A204.1 (cell line): Measurements from ENCODE around the gene HELB.
"Not testable (repeated sequence)": the region's sequence is repeated elsewhere in the genome, so short reads cannot be mapped to it uniquely, and the experiment has no call there.

Source experiments
- FAIRE-seq: peaks from 2 replicates; lab custom pipeline; 2012; peaks lifted over from hg19 to GRCh38; lab: Jason Lieb, UNC

The HELB gene

GRCh38 chr12:66303316-66303804, 1.1 kb downstream of the HELB start:
- not testable (repeated sequence) for FAIRE-seq

GRCh38 chr12:66304296-66304900, 2.1 kb downstream of the HELB start:
- FAIRE-seq: no peak

GRCh38 chr12:66309606-66310005, 7.3 kb downstream of the HELB start:
- FAIRE-seq: no peak

DNA sequence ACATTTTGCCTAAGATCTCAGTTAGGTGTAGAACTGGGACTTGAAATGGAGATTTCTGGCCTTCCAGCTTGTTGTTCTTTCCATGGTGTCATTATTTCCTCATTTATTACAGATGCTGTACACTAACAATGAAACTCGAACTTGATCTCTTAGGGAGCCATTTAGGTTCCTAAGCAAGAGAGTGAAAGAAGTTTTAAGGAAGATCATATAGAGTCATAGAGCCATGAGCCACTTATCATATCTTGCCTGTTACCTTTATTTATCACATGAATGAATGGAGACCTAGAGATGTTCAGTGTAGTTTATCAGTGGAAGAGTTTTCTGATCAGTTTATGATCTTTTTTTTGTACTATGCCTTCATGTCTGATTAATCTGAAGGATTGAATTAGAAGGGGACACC, 9.9 kb downstream of the HELB start:
- no peak for FAIRE-seq

GRCh38 chr12:66314278-66314677, 12.0 kb downstream of the HELB start:
- FAIRE-seq: no peak

DNA sequence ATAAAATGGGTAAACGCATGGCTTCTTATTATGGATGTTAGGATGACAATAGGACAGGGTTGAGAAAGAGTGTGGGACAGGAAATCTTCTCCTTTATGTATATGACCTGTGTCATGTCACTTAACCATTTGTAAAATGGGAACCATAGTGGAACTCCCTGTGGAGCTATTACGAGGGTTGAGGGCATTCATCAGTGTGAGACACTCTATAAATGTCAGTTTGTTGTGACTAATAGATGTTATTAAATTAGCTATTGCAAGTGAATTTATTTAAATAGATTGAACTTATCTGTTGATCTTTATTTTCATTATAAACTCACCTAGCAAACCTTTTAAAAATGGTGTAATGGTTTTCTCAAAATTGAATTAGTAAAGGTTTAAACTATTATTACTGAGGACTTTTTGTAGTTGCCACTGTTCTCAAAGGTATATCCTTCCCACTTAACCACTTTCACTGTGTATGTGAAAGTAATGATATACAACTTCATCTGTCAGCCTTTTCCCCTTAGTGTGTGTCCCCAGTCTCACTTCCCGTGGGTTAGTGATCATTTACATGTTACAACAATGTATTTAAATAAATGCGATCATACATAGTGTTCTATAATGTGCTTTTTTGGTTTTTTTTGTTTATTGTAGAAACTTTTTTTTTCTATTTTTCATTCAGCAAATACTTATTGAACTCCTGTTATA, 17.1 kb downstream of the HELB start:
- no peak for FAIRE-seq

DNA sequence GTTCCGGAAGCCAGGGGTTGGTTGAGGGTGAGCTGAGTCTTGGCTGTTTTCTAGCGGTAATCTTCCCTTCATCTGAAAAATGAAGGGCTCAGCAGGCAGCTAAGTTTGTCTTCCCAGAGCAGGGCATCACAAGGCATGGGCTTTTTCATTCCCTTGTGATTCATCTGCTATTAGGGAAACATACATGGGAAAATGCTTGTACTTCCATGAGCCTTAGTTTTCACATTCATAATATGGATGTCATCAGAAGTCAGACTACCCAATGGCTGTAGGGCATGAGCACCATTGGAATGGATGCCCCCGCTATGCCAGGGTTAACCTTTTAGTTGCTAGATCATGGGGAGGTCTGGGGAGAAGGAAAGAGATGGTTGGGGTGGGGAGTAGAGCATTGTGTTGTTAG, 18.7 kb downstream of the HELB start:
- FAIRE-seq: no peak

DNA sequence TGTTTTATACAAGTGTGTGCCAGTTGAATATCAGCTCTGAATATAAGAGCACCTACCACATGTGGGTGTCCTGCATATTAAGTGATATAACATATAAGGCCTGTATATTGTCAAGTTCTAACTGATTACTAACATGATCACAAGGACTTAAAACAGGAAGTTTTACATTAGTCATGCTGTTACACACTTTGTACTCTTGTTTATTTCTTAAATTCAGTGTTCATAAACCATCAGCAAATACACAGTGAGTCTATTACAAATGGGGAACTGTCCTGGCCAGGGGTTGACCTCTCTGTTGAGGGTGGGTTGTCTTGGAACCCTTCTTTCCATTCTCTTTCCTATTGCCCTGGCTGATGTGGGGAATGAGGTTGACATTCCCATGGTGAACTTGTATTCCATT, 19.1 kb downstream of the HELB start:
- no peak for FAIRE-seq

GRCh38 chr12:66323017-66323416, 20.7 kb downstream of the HELB start:
- FAIRE-seq: no peak

DNA sequence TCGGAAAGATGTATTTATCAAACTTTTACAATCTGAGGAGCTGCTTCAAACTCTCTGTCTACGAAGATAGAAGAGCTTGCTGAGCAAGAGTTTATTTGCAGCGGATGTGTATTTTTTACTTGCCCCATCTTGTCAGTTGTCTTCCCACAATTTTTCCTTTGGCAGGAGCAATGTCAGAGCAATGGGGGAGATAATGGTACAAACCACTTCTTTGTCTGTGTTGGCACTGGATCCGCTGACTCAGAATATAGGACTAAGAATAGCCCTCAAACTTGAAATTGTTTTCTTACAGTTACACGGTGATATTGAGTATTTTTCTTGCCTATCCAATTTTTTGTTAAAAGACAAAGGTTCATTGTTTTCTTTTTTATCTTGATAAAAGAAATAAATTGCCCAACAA, 27.6 kb downstream of the HELB start:
- no peak for FAIRE-seq

- FAIRE-seq: no peak
Measured at GRCh38 chr12:66331016-66331415, 28.7 kb downstream of the HELB start.

DNA sequence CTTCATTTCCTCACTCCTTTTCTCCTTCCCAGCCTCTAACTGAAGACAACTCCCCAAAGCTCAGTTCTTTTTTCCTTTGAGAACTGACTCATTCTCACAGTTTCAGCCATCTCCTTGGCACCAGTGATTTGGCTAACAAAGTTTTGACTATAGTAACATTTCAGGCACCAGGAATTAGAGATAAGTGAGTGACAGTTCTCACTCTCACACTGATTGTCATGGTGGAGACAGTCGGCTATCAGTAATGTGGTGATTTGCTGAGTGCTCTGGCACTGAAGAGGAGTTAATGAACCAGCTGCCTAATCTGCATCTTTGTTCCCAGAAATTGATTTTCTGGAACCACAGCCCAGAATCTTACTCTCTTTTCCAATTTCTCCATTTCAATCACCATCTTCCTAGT, 29.5 kb downstream of the HELB start:
- no peak for FAIRE-seq

DNA sequence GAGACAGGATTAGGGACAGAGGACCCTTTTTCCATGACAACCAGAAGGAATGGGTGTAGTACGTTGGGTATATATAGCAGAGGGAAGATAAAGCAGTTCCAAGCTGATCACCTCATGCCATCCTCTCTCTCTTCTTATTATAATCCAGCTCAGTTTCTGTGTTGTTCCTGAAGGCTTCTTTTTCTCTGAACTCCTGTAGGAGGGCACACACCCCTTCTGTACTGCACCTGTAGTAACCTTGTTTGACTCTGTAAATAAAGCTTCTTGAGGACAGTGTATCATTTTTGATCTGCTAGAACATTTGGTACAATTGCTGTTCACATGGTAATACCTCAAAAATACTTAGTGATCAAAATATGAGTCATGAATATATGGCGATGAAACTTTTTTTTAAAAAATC, 33.5 kb downstream of the HELB start:
- FAIRE-seq: no peak

DNA sequence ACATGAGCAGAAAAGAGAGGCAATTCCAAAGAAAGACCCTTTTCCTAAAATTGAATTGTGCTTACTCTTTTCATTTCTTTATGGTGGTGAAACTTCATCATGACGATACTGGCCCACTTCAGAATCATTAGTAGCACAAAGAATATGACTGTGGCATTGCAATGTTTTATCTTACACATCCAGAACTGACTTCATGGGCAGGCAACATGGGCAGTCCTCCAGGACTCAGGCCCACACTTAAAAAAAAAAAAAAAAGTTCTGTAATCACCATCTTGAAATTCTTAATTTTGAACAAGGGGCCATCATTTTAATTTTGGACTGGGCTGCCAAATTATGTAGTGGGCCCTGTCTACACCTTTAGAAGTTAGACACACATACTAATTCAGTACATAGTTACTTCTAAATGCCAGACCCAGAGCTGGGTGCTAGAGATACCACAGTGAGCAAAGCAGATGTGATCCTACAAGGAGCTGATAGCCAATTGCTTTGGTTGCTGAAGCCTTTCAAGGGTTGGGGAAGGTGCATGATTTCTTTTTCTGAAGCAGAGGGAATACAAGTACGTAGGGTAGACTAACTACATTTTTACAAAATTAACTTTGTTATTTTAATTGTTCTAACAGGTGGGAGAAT, 35.2 kb downstream of the HELB start:
- no peak for FAIRE-seq

DNA sequence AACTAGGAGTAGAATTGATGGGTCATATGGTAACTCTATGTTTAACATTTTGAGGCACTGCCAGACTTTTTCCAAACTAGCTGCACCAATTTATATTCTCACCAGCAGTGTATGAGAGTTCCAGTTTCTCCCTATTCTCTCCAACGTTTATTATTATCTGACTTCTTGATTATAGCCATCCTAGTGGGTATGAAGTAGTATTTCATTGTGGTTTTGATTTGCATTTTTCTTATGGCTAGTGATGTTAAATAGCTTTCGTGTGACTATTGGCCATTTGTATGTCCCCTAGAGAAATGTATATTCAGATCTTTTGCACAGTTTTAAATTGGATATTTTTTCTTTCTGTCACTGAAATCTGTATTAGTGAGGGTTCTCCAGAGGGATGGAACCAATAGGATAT, 37.8 kb downstream of the HELB start:
- FAIRE-seq: no peak

DNA sequence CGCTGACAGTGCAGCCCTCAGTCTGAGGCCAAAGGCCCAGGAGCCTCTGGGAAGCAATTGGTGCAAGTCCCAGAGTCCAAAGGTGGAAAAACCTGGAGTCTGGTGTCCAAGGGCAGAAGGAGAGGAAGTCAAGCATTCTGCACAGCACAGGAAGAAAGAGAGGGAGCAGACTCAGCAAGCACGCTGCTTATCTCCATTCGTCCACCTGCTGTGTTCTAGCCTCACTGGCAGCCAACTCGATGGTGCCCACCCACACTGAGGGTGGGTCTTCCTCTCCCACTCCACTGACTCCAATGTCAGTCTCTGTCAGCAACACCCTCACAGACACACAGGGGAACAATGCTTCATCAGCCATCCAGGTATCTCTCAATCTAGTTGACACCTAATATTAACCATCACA, 38.8 kb downstream of the HELB start:
- no peak for FAIRE-seq

GRCh38 chr12:66345212-66345611, 42.9 kb downstream of the HELB start:
- no peak for FAIRE-seq

DNA sequence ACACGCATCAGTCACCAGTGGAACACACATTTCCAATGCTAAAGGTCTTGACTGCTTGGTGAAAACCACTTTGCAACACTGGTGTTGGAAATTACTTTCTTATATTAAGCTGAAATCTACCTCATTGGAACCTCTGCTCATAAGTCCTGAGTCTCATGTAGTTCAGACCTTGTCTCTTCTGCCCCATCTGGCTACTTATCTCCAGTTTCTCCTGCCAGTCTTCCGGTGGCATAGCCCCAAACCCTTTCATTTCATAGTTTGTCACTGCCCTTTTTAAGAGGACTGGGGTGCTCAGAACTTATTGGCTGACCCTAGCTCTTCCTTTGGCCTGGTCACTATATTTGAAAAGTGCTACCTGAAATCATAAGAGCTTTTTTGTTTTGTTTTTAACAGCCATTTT, 43.7 kb downstream of the HELB start:
- FAIRE-seq: no peak

DNA sequence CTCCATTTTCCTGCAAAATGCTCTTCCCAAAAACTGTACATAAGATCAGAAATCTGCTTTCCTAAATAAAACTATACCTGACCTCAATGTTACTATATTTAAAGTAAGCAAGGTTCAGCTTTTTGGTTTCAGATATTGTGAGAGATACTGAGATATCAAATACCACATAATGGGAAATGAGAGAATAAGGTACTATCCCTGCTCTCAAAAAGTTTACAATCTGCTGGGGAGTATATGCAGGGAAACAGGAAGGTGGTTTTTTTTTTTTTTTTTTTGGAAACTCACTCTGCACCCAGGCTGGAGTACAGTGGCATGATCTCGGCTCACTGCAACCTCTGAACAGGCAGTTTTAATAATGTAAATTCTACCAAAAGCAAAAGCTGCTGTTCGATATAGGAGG, 49.0 kb downstream of the HELB start:
- FAIRE-seq: no peak

- FAIRE-seq: no peak
Measured at GRCh38 chr12:66352197-66352596, 49.9 kb downstream of the HELB start.

DNA sequence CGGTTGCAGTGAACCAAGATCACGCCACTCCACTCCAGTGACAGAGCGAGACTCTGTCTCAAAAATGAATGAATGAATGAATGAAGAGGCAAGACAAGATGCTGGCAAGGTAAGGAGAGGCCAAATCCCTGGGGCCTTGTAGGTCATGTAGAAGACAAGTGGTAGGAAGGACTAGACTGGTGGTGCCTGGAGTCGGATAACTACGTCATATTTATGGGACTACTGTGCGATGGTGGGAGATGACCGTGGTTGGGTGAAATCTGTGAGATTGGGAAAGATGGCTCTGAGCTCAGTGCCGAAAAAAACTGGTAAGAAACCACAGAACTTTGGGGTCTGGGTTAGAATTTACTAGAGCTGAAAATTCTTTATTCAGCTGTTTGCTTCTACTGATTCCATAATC, 50.6 kb downstream of the HELB start:
- FAIRE-seq: no peak

DNA sequence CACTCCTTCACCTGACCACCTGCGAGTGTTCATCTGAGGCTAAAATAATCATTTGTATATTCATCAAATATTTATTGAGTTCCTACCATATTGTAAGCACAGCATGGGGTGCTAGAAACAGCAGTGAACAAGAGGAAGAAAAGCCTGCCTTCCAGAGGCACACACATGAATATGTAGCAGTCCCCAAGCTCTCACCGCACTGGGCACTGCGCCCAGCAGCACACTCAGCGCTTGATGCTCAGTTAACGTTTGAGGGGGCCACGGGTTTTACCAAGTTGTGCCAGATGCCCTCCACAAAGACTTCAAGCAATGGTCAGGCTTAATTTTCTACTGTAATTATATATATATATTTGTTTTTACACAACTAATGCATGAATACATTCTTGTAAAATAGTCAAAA, 52.0 kb downstream of the HELB start:
- FAIRE-seq: no peak

- no peak for FAIRE-seq
Measured at GRCh38 chr12:66359300-66359699, 57.0 kb downstream of the HELB start.

GRCh38 chr12:66361703-66362102, 59.4 kb downstream of the HELB start:
- FAIRE-seq: no peak
